NK-92 (cell line): ENCODE data around the gene SLC22A3.
"Not testable (repeated sequence)": the region's sequence is repeated elsewhere in the genome, so short reads cannot be mapped to it uniquely, and the experiment has no call there.

Experiments used
- DNase-seq: peaks from one replicate; lab custom pipeline; 2025; ENCODE audit not compliant: unreplicated experiment; lab: John Stamatoyannopoulos, UW

Gene SLC22A3

DNA sequence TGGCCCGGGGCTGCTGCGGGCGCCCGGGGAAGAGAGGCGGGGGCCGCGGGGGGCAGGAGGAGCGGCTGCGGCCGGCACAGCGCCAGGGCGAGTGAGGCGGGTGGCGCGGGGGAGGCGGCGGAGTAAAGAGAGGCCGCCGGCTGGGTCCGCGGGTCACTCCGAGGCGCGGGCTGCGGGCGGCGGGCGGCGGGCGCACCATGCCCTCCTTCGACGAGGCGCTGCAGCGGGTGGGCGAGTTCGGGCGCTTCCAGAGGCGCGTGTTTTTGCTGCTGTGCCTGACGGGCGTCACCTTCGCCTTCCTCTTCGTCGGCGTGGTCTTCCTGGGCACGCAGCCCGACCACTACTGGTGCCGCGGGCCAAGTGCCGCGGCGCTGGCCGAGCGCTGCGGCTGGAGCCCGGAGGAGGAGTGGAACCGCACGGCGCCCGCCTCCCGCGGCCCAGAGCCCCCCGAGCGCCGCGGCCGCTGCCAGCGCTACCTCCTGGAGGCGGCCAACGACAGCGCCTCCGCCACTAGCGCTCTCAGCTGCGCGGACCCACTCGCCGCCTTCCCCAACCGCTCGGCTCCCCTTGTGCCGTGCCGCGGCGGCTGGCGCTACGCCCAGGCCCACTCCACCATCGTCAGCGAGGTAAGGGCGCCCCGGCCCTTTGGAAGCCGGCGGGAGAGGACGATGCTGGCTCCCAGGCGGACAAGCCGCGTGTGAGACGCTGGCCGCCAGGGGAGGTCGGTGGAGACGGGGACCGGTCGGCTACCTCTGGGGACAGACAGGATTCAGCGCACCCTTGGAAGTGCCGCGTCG is at the start of gene SLC22A3:
Gene SLC22A3 (plus strand): TSS at position 156 of the 797 bp plus-strand sequence. CDS start 42 bp downstream, at position 198.
- no peak for DNase-seq

DNA sequence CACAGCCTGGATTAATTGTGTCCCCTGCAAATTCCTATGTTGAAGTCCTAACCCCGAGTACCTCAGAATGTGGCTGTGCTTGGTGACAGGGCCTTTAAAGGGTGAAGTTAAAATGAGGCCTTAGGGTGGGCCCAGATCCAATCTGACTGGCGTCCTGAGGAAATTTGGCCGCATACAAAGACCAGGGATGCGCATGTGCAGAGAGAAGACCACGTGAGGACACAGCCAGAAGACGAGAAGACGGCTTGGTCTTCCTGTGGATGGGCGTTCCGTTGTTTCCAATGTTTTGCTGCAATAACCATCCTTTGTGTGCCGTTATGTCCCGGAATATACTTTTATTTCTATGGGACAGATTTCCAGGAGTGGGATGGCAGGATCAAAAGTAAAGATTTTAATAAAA is 48.6 kb upstream of the SLC22A3 start:
- no peak for DNase-seq

DNA sequence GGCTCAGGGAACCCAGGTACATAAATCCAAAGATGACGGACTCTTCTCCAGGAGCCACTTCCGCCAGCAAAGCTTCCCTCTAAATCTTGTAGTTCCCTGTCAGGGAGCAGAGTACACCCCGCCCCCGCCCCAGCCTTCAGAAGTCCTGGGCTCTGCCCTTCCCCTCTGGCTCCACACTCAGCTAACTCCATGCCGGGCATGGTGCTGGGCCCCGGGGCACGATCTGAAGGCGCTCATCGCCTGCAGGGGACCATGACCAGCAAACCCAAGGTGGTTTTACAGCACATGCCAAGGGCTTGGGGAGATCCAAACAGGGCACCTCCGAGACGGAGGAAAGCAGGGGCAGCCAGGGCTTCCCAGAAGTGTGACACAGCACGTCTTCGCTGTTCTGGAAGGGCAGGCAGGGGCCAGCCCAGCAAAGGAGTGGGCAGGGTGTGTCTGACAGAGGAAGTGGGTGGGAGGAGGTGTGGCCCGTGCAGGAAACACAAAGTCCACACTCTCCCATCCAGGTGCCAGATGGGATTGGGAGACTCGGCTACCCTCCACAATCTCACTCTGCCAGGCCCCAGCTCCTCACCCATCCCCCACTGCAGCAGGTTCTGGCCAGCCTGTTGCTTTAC is 48.0 kb upstream of the SLC22A3 start:
- no peak for DNase-seq

- DNase-seq, result no peak
Measured at GRCh38 chr6:160301339-160301738, 46.8 kb upstream of the SLC22A3 start.

DNA sequence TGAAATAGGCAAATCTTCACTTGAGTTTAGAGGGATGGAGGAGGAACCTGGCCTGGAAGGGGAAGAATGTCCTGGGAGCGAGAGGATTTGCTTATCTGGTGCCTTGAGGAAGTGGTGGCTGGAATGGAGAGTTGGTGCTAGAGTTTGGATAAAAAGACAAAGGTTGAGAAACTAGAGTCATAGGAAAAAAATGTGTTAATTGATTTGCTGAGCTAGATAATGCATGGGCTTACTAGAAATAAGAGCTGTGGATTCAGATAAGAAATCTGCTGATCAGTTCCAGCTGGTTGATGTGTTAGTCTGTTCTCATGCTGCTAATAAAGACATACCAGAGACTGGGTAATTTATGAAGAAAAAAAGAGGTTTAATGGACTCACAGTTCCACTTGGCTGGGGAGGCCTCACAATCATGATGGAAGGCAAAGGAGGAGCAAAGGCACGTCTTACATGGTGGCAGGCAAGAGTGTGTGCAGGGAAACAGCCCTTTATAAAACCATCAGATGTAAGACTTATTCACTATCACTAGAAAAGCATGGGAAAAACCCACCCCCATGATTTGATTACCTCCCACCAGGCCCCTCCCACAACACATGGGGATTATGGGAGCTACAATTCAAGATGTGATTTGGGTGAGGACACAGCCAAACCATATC is 45.6 kb upstream of the SLC22A3 start:
- DNase-seq, result not testable (repeated sequence)

DNA sequence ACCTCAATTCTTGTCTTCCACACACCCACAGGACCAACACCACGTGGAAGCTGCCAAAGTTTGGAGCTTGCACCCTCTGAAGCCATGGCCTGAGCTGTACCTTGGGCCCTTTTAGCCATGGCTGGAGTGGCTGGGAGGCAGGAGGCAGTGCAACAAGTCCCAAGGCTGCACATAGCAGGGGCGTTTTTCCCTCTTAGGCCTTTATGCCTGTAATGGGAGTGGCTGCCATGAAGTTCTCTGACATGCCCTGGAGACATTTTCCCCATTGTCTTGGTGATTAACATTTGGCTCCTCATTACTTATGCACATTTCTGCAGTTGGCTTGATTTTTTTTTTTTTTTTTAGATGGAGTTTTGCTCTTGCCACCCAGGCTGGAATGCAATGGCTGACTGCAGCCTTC is 44.4 kb upstream of the SLC22A3 start:
- DNase-seq, result no peak

- no peak for DNase-seq
Measured at GRCh38 chr6:160305926-160306713, 42.1 kb upstream of the SLC22A3 start.

DNA sequence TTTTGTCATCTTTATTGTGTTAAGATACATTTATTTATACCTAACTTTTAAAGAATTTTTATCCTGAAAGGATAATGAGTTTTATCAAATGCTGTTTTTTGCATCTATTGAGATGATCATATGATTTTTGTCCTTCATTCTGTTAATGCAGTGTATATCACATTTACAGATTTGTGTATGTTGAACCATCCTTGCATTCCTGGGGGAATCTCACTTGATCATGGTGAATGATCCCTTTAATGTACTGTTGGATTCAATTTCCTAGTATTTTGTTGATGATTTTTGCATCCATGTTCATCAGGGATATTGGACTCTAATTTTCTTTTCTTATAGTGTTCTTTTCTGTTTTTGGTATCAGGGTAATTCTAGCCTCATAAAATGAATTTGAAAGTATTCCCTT is 38.5 kb upstream of the SLC22A3 start:
- no peak for DNase-seq

- DNase-seq, result no peak
Measured at GRCh38 chr6:160312900-160313299, 35.3 kb upstream of the SLC22A3 start.

- DNase-seq, result no peak
Measured at GRCh38 chr6:160315310-160315709, 32.9 kb upstream of the SLC22A3 start.

DNA sequence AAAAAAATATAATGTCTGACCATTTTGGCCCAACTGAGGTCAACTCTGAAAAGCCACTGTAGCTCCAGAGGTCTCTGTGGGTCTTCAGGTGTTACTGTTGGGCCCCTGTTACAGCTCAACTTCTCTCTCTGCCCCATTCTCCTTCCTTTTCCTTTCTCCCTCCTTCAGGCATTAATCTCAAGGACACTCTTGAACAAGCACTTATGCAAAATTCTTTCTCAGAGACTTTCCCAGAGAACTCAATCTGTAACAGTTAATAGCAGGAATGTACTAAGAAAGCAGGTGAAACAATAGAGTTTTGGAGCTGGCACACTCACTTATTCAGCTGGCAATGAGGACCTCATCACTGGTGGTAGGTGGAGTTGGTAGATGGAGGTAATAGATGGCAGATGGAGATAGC is 31.9 kb upstream of the SLC22A3 start:
- no peak for DNase-seq

DNA sequence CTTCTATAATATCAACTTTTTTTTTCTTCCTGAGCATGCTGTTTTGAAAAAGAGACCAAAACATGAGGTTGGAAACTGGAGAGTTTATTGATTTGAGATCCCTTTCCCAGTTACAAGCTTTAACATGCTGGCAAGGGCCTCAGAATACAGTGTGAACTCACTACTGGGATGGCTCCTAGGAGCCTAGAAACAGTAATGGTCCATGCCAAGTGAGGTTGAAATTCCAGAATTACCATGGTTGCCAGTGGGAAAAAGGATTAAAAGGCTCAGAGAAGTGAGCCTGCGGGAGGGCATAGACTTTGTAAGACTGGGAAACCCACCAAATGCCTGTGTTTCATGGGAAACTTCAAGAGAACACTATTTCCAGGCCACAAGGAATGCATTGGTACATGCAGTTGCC is 28.9 kb upstream of the SLC22A3 start:
- no peak for DNase-seq

DNA sequence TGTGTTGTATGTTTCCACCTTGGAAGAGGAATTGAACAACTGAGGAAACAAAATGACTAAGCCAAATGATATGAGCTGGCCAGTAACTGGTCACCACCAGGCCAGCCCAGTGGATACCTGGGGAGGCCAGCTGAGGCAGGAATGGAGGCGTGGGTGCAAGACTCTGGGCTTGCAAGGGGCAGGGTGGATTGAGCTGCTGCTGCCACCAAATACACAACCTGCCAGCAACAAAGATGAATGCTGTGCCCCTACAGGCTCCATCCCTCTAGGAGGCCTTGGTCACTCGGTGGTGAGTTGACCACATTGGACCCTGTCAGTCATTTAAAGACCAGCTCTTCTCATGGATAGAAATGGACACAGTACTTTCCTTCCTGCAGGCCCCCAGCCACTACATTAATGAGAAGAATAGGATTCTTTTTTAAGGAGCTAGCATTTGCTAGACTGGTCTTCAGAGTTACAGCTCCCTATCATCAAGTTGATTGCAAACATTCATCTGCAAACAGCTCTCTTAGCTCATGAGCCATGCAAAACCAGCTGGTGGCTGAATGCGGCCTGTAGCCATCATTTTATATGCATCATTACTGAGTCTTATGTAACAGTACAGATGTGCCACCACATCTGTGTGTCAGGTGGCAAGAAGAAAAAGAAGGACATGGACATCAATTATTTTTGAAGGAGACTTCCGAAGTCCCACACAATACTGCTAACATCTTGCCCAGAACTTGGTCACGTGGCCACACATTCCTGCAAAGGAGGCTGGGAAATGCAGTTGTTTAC is 26.3 kb upstream of the SLC22A3 start:
- no peak for DNase-seq

GRCh38 chr6:160327981-160328380 is 20.2 kb upstream of the SLC22A3 start:
- no peak for DNase-seq

DNA sequence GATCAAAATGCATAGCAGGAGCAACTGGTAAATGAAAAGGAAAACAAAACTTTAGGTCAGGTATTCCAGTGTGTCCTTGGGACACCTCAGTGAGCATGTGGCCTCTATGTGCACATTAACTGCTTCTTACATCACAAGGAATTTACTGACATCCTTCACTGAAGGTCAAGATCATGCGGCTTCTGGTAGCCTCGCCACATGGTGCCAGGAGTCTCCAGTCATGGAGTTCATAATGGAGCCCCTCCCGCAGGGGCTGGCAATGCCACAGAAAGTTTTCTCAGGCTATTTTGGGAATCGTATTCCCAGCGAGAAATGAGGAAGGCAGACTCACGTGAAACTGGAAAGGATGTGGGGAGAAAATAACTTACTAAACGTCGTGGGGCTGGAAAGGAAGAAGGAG is 19.7 kb upstream of the SLC22A3 start:
- no peak for DNase-seq

DNA sequence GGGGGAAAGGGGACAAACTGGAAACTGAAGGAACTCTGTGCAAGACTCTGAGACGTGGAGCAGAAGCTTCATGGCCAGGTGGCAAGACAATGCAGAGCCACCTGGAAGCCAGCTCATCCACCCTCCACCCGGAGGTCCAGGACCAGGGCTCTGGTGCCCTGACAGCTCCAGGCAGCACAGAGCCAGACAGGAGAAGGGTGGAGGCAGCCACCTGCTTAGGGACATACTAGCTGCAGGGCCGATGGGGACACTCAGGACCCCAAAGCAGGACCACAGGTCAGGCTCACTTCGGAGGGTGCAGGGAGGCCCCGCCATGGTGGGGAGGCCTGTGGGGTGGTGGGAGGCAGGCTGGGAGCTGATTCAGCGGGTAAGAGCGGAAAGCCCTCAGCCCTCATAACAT is 19.0 kb upstream of the SLC22A3 start:
- DNase-seq, result no peak

DNA sequence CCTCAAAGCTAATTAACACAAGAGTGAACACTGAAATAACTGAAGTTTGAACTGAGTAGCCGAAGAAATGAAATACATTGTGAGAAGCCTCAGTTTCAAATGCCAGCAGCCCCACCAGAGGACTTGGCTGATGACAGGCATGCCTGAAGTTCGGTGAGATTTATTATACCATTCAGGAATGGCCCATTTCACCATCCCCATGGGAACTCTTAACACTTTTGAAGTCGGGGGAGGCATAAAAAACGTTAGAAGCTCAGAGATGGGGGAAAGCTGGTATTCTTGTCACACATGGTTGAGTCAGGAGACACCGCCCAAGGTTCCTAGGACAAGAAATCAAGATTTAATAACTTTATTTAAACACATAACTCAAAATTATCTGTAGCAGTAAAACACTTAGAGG is 17.6 kb upstream of the SLC22A3 start:
- no peak for DNase-seq

- DNase-seq, result no peak
Measured at GRCh38 chr6:160331204-160331603, 17.0 kb upstream of the SLC22A3 start.

DNA sequence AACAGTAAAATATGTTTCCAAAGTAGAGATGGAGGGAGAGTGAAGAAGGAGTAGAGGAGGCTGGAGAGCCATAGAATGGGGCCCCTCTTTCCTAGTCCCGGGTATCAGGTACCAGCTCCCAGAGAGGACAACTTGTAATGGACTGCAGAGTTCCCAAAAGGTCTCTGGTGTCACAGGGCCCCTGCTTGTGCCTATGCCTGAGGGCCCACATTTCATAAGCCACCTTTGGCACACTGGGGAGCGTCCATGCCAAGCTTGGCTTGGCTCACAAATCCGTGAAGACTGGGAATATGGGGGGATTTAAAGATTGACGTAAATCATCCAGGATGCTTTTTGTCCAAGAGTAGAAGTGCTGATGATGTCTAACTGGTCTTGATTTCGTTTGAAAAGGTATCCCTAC is 16.4 kb upstream of the SLC22A3 start:
- DNase-seq, result no peak

DNA sequence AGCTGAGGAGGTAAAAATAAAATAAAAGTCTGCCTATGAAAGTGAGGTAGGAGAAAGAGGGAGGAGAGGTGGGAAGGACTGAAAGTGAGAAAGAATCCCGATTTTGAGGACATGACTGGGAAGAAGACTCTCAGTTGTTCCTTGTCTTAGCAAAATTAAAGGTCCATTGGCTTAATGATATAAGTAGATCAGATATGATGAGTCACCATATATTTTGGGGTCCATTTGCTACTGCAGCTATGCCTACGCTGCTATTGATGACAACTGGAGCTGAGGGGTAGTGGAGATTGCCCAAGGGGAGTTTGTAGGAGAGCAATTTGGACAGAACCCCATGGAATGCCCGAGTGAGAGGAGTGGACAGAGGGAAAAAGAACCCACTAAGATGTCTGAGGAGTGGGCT is 15.1 kb upstream of the SLC22A3 start:
- DNase-seq, result no peak

- DNase-seq, result no peak
Measured at GRCh38 chr6:160333841-160334240, 14.3 kb upstream of the SLC22A3 start.
